Lower lobe of right lung (tissue), 2 donors: ENCODE results near the gene DNAJA2. TPM values are rescaled to one million over a fixed set of nuclear protein-coding genes. Genes with fewer than 3 reads are reported as not detected.
A peak's percentile ranks its signal among the peaks of the same experiment; 100 is the strongest.
"Not testable (repeated sequence)": the region's sequence is repeated elsewhere in the genome, so short reads cannot be mapped to it uniquely, and the experiment has no call there.

Source experiments
- ATAC-seq, 2 donors: fragments of 200-7000 bp; cut with Tn5 transposase; one replicate each; pipeline ENCODE4 v1.9.1; 2020 to 2022; ENCODE audit warnings: mild to moderate bottlenecking in 2 of 2, moderate library complexity in 2 of 2
- DNase-seq: peaks from one replicate; pipeline ENCODE4 v3.0.0-alpha.2; 2020
- H3K27ac ChIP-seq: fragments of 200-600 bp; one replicate; pipeline ENCODE4 v1.8.0; 2022
- H3K27me3 ChIP-seq: fragments of 200-600 bp; one replicate; pipeline ENCODE4 v1.8.0; 2022; ENCODE audit warnings: low read depth
- H3K36me3 ChIP-seq: fragments of 200-600 bp; one replicate; pipeline ENCODE4 v1.8.0; 2022; ENCODE audit warnings: mild to moderate bottlenecking
- H3K4me1 ChIP-seq: fragments of 200-600 bp; one replicate; pipeline ENCODE4 v1.8.0; 2022
- H3K4me3 ChIP-seq: fragments of 200-600 bp; one replicate; pipeline ENCODE4 v1.8.0; 2022; ENCODE audit warnings: mild to moderate bottlenecking
- H3K9me3 ChIP-seq: fragments of 200-600 bp; one replicate; pipeline ENCODE4 v1.8.0; 2022
- intact Hi-C: fragments of 100-400 bp; cut with DNase I; formaldehyde crosslinking; loops from one replicate; pipeline ENCODE4 v1.11.0; 2022
- total RNA-seq: library from RNA; stranded (reverse); fragmentation: NEBNext Ultra II Directional; extraction: Animal tissue kit (Norgen Biotek cat#: 25700); gene quantifications from one replicate; pipeline ENCODE4 v1.2.1, GENCODE V29; 2021
- TF ChIP-seq, protein P1 (sequence below): fragments of 200-600 bp; IDR thresholded peaks from one replicate; pipeline ENCODE4 v1.8.0; 2022; ENCODE audit warnings: antibody characterized with exemption, mild to moderate bottlenecking
- donor health status: DM: no; HTN: yes; CAD: no; lungs with severe emphysema.

Gene DNAJA2
- total RNA-seq, 1 donor from 2014 or later = 53.1 TPM

DNA sequence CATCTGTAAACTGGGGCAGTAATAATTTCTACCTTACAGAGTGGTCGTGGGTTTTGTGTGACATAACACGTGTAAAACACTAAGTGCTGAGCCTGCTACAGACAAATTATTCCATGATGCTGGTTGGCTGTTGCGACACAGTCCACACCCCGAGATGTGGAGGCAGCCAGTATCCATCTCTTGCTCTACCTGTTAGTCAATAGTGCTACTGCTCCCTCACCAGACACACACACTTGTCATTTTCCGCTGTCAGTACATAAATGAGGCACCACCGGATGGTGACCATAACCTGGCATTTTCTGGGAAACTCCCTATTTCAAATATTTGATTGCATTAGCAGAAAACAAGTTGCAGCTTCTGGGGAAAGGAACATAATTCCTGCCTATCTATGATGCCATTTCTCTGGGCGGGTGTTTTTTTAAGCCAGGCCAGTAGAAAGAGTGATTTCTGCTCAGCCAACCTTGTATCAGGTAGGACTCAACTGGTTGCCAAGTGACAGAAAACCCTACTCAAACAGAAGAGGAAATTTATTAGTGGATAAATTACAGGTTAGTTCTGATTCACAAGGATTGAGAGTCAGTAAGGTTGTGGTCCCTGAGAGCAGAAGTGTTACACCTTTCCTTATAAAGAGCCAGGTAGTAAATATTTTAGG lies 24.1 kb downstream of the DNAJA2 start:
- intact Hi-C loops = no loop called here
- H3K36me3 ChIP-seq = peaks cover 5% of the 10 kb centered on the region

DNA sequence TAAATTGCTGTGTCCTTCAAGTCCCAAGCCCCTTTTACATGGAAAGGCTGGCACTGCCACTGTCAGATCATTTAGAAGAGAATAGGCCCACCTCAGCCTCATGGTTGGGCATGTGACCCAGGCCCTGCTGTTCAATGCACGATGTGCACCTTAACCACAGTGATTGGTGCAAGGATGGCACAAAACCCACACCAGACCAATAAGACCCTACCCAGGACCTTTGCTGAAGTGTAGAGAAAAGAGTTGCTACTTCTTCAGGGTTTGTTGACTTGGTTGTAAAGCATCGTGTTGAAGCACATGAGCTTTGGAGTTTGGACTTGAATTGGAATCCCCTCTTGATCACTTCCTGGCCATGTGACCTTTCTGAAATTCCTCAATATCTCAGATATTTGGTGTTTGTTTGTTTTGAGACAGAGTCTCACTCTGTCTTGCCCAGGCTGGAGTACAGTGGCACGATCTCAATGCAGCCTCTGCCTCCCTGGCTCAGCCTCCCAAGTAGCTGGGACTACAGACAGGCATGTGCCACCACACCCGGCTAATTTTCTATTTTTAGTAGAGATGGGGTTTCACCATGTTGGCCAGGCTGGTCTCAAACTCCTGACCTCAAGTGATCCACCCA lies 24.8 kb downstream of the DNAJA2 start:
- H3K27me3 ChIP-seq = no peaks in the 10 kb centered on the region
- no peaks in the 10 kb centered on the region for H3K36me3 ChIP-seq
- no peak overlapping the region for H3K4me3 ChIP-seq
- H3K9me3 ChIP-seq = no peaks in the 10 kb centered on the region
- ATAC-seq = no peak
- intact Hi-C loops = no loop called here
- TF ChIP-seq, protein P1, sequence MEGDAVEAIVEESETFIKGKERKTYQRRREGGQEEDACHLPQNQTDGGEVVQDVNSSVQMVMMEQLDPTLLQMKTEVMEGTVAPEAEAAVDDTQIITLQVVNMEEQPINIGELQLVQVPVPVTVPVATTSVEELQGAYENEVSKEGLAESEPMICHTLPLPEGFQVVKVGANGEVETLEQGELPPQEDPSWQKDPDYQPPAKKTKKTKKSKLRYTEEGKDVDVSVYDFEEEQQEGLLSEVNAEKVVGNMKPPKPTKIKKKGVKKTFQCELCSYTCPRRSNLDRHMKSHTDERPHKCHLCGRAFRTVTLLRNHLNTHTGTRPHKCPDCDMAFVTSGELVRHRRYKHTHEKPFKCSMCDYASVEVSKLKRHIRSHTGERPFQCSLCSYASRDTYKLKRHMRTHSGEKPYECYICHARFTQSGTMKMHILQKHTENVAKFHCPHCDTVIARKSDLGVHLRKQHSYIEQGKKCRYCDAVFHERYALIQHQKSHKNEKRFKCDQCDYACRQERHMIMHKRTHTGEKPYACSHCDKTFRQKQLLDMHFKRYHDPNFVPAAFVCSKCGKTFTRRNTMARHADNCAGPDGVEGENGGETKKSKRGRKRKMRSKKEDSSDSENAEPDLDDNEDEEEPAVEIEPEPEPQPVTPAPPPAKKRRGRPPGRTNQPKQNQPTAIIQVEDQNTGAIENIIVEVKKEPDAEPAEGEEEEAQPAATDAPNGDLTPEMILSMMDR = no peak
- no peaks in the 10 kb centered on the region for H3K4me1 ChIP-seq
- no peak for DNase-seq
- no peak overlapping the region for H3K27ac ChIP-seq

More for the DNA sequence above, 24.1 kb downstream of the DNAJA2 start:
- H3K4me3 ChIP-seq = no peak overlapping the region
- ATAC-seq (no peak), DNase-seq (no peak)
- no peaks in the 10 kb centered on the region for H3K27me3 ChIP-seq
- H3K9me3 ChIP-seq = no peaks in the 10 kb centered on the region
- H3K4me1 ChIP-seq = no peaks in the 10 kb centered on the region
- no peak overlapping the region for H3K27ac ChIP-seq
- TF ChIP-seq, protein P1 = no peak

DNA sequence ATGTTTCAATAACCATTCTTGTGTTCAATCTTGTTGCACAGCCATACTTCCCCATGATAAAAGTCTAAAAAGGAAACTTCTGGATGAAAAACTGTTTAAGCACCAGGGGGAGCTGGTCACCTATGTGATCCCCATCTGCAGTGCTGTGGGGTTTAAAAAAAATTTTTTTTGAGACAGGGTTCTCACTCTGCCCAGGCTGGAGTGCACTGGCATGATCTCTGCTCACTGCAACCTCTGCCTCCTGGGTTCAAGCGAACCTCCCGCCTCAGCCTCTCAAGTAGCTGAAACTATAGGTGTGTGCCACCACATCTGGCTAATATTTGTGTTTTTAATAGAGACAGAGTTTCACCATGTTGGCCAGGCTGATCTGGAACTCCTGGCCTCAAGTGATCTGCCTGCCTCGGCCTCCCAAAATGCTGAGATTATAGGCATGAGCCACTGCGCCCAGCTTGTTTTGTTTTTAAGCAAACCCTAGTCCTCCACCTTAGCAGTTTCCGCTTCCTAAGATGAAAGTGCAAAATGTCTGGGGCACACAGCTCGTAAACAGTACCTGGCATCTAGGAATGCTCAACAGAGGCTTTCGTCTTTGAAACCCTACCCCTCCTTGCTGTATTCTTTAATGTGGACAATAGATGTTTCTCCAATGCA lies 25.4 kb downstream of the DNAJA2 start:
- ATAC-seq (peak; percentile 43 to 51), DNase-seq (no peak)
- intact Hi-C loops = no loop called here
- H3K36me3 ChIP-seq = no peaks in the 10 kb centered on the region
- H3K27me3 ChIP-seq = no peaks in the 10 kb centered on the region
- TF ChIP-seq, protein P1 = peak; percentile 38
- no peak overlapping the region for H3K4me3 ChIP-seq
- H3K27ac ChIP-seq = no peak overlapping the region
- H3K4me1 ChIP-seq = no peaks in the 10 kb centered on the region
- no peaks in the 10 kb centered on the region for H3K9me3 ChIP-seq

DNA sequence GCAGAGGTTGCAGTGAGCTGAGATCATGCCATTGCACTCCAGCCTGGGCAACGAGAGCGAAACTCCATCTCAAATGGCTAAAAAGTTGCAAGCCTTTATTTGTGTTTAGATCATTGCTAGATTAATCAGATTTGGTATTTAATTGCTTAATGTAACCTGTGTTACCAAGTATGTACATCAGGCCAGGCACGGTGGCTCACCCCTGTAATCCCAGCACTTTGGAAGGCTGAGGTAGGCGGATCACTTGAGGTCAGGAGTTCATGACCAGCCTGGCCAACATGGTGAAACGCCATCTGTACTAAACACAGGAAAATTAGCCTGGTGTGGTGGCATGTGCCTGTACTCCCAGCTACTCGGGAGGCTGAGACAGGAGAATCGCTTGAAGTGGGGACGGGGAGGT lies 28.8 kb downstream of the DNAJA2 start:
- H3K36me3 ChIP-seq, ATAC-seq, H3K4me1 ChIP-seq, H3K4me3 ChIP-seq, DNase-seq, intact Hi-C loops, H3K9me3 ChIP-seq, H3K27me3 ChIP-seq, H3K27ac ChIP-seq: not testable (repeated sequence)

DNA sequence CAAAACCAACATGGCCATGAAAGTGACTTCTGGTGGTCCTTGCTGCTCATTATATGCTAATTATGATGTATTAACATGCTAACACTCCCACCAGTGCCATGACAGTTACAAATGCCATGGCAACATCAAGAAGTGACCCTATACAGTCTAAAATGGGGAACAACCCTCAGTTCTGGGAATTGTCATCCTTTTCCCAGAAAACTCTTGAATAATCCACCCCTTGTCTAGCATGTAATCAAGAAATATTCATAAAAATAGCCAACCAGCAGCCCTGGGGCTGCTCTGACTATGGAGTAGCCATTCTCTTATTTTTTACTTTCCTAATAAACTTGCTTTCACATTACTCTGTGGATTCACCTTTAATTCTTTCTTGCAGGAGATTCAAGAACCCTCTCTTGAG lies 35.9 kb downstream of the DNAJA2 start:
- Histone ChIP-seq H3K27me3 (no peaks in the 10 kb centered on the region), H3K36me3 (no peaks in the 10 kb centered on the region), H3K4me3 (no peak overlapping the region), H3K4me1 (no peaks in the 10 kb centered on the region), H3K27ac (no peak overlapping the region), H3K9me3 (no peaks in the 10 kb centered on the region)
- TF ChIP-seq, protein P1 = no peak
- ATAC-seq = no peak
- intact Hi-C loops = no loop called here
- DNase-seq = no peak

DNA sequence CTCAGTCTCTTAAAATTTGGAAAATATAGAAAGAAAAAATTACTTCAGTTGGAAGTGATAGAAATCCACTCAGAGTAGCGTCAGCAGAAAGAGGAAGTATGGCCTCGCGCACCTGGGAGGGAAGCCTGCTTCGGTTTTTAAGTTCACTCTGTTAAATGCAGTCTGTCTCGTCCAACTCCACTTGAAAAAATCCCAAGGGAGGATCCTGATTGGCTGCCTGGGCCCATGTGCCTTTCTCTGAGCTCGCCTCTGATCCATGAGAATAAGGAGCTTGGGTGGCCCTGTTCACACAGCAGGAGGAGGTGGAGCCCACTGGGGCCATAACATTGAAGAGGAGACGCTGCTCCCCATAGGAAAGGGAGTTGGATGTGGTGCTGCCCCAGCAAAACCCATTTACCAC lies 40.7 kb downstream of the DNAJA2 start:
- Histone ChIP-seq H3K27me3 (no peaks in the 10 kb centered on the region), H3K4me3 (no peak overlapping the region), H3K27ac (no peak overlapping the region), H3K4me1 (peaks cover 6% of the 10 kb centered on the region), H3K9me3 (no peaks in the 10 kb centered on the region), H3K36me3 (no peaks in the 10 kb centered on the region)
- TF ChIP-seq, protein P1 = no peak
- DNase-seq = no peak
- intact Hi-C loops = no loop called here
- ATAC-seq = no peak
